Measurements from ENCODE around the gene KCNF1.
"Not testable (repeated sequence)": the region's sequence is repeated elsewhere in the genome, so short reads cannot be mapped to it uniquely, and the experiment has no call there.

Gene KCNF1

GRCh38 chr2:10947005-10947440, 35.3 kb downstream of the KCNF1 start:
- no peak for DNase-seq (ENCODE audit: low read depth)

GRCh38 chr2:10947446-10948187, 35.9 kb downstream of the KCNF1 start:
- no peak for DNase-seq (ENCODE audit: low read depth)

GRCh38 chr2:10948188-10948564, 36.4 kb downstream of the KCNF1 start:
- DNase-seq (ENCODE audit: low read depth), result no peak

- DNase-seq (ENCODE audit: low read depth), result no peak
Observed at GRCh38 chr2:10948606-10949230, 37.0 kb downstream of the KCNF1 start.

GRCh38 chr2:10949835-10950234, 38.1 kb downstream of the KCNF1 start:
- DNase-seq (ENCODE audit: low read depth), result no peak

GRCh38 chr2:10951558-10952414, 40.1 kb downstream of the KCNF1 start:
- no peak for DNase-seq (ENCODE audit: low read depth)

- no peak for DNase-seq (ENCODE audit: low read depth)
Observed at GRCh38 chr2:10954416-10954815, 42.7 kb downstream of the KCNF1 start.

GRCh38 chr2:10954856-10955818, 43.4 kb downstream of the KCNF1 start:
- no peak for DNase-seq (ENCODE audit: low read depth)

- no peak for DNase-seq (ENCODE audit: low read depth)
Observed at GRCh38 chr2:10956006-10956790, 44.5 kb downstream of the KCNF1 start.

- DNase-seq (ENCODE audit: low read depth), result no peak
Observed at GRCh38 chr2:10957391-10957790, 45.7 kb downstream of the KCNF1 start.

- DNase-seq (ENCODE audit: low read depth), result not testable (repeated sequence)
Observed at GRCh38 chr2:10958452-10958851, 46.7 kb downstream of the KCNF1 start.

- no peak for DNase-seq (ENCODE audit: low read depth)
Observed at GRCh38 chr2:10960606-10961489, 49.1 kb downstream of the KCNF1 start.

- DNase-seq (ENCODE audit: low read depth), result no peak
Observed at GRCh38 chr2:10961490-10961875, 49.7 kb downstream of the KCNF1 start.

GRCh38 chr2:10962004-10962403, 50.3 kb downstream of the KCNF1 start:
- no peak for DNase-seq (ENCODE audit: low read depth)

- DNase-seq (ENCODE audit: low read depth), result no peak
Observed at GRCh38 chr2:10963155-10963554, 51.4 kb downstream of the KCNF1 start.
